ENCODE results near the gene RPS6KB1. TPM values are rescaled to one million over a fixed set of nuclear protein-coding genes. Genes with fewer than 3 reads are reported as not detected.

RPS6KB1 gene
- total and polyA plus RNA-seq, 9 of the 15 experiments (the other 6 are each of a cell fraction or from before 2014, with no cell fraction given) = 8.8 to 60.7 (median 35.1) TPM

DNA sequence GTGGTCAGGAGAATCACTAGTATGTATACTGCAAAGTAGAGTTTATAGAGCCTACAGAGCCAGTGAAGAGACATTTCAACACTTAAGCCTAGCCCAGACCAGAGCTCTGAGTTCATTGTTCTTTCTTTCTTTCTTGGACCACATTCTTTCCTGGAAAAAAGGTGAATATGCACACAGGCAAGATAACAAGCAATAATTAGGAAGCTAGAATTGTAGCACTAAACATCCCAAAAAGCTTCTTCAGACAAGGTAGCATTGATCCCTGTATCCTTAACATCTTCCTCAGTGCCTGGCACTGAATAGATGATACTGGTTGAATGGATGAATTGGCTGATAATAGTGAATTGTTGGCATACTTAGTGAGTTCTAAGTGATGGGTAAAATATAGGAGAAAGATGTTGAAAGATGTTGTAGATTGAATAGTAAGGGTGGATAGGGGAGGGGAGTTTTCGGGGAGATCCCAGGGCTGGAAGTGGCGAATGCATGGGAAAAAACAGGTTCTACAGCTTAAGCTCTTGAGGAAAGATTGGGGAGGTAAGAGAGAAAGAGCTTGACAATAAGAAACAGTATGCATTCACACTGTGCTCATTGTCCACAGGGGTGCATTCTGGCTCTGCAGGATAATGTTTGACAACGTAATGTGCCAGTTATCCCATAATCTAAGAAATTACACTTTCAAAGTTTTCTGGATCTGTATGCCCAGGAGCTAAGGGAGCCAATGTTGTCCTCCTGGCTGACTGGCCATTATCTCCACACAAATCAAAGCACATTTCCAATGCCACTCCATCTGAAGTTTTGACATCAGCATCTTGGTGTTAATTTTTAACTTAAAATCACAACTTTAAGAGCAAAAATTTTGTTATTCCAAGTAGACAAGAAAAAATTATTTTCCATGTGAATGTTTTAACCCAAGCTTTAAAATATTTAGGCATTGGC, 35.8 kb upstream of the RPS6KB1 start:
- Histone ChIP-seq H3K27ac (ENCODE audit: extremely low read depth, low read depth, low read length) (no peak overlapping the region), H3K27me3 (ENCODE audit: control insufficient read depth in 2 of 2, insufficient read depth in 2 of 2, low read length in 2 of 2) (no peaks in the 10 kb centered on the region), H3K9ac (ENCODE audit: insufficient read depth in 1 of 2, low read depth in 2 of 2, low read length in 2 of 2) (no peak overlapping the region), H3K79me2 (ENCODE audit: control insufficient read depth, insufficient read depth, low read length) (no peaks in the 10 kb centered on the region), H3K4me3 (no peak overlapping the region), H3K9me1 (ENCODE audit: control insufficient read depth, insufficient read depth, low read length) (no peaks in the 10 kb centered on the region), H3K4me1 (replicated peaks in 1 of 2; ENCODE audit: control insufficient read depth in 2 of 2, insufficient read depth in 2 of 2, low read length in 2 of 2) (peaks cover 2 to 8% of the 10 kb centered on the region in 2 experiments; a peak in 3 of 5 replicates), H3K4me2 (ENCODE audit: insufficient read depth, low read length) (no peak overlapping the region), H3K36me3 (ENCODE audit: control insufficient read depth, insufficient read depth, low read length) (peaks cover 17% of the 10 kb centered on the region; the same call in 1 of the 3 replicates), H3K9me3 (replicated peaks; ENCODE audit: control insufficient read depth, insufficient read depth, low read depth, low read length) (no peaks in the 10 kb centered on the region), H2AFZ (ENCODE audit: low read depth, low read length) (no peak overlapping the region), H4K20me1 (replicated peaks; ENCODE audit: control insufficient read depth, insufficient read depth, low read length) (no peaks in the 10 kb centered on the region)
- CTCF ChIA-PET (ENCODE audit: low intra/inter-chr PET ratio) = interaction anchor here (4.1 kb wide), 1 partner anchor 104 kb away, joined by 54 read pairs; no protein-coding TSS in a partner anchor
- ATAC-seq (no peak), DNase-seq (ENCODE audit: extremely low read depth in 1 of 4, low spot score in 3 of 4) (no peak), FAIRE-seq (peak; percentile 32)
- WGBS (ENCODE audit: insufficient coverage, low coverage, missing lambda C conversion rate) = 71% methylated on average over 3 of the region's 3 CpGs
- intact Hi-C loops (cut with micrococcal nuclease) (no loop called here), in situ Hi-C loops (cut with MboI) (no loop called here)
- POLR2A ChIA-PET = interaction anchor here (0.7 to 1.0 kb wide), 2 partner anchors 17 to 78 kb away, joined by 3 to 4 read pairs; no protein-coding TSS in a partner anchor
- BruUV-seq (replicated peaks) = no TSS peak
- TF ChIP-seq CHD7 (IDR thresholded peaks at IDR 0.05; ENCODE audit: low read depth, low read length) = no peak
- no peak for TF ChIP-seq HDAC6 (IDR thresholded peaks at IDR 0.05; ENCODE audit: low read depth, low read length)
- no peak for TF ChIP-seq PHTF2 (CRISPR knock-in tag; IDR thresholded peaks at IDR 0.05)
- TF ChIP-seq, protein P1, sequence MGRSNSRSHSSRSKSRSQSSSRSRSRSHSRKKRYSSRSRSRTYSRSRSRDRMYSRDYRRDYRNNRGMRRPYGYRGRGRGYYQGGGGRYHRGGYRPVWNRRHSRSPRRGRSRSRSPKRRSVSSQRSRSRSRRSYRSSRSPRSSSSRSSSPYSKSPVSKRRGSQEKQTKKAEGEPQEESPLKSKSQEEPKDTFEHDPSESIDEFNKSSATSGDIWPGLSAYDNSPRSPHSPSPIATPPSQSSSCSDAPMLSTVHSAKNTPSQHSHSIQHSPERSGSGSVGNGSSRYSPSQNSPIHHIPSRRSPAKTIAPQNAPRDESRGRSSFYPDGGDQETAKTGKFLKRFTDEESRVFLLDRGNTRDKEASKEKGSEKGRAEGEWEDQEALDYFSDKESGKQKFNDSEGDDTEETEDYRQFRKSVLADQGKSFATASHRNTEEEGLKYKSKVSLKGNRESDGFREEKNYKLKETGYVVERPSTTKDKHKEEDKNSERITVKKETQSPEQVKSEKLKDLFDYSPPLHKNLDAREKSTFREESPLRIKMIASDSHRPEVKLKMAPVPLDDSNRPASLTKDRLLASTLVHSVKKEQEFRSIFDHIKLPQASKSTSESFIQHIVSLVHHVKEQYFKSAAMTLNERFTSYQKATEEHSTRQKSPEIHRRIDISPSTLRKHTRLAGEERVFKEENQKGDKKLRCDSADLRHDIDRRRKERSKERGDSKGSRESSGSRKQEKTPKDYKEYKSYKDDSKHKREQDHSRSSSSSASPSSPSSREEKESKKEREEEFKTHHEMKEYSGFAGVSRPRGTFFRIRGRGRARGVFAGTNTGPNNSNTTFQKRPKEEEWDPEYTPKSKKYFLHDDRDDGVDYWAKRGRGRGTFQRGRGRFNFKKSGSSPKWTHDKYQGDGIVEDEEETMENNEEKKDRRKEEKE (IDR thresholded peaks at IDR 0.05; ENCODE audit: borderline replicate concordance in 1 of 2, control insufficient read depth in 1 of 2, low read depth in 2 of 2, low read length in 1 of 2) = peak in 1 of 2 experiments; percentile 78; a peak in 1 of 4 replicates
